CD4-positive, alpha-beta T cell (primary cell): ENCODE results near the gene FITM2. TPM values are rescaled to one million over a fixed set of nuclear protein-coding genes. Genes with fewer than 3 reads are reported as not detected.
"Not testable (repeated sequence)": the region's sequence is repeated elsewhere in the genome, so short reads cannot be mapped to it uniquely, and the experiment has no call there.

Experiments
- ATAC-seq: fragments of 200-7000 bp; cut with Tn5 transposase; one replicate; pipeline ENCODE4 v1.10.0; 2022; ENCODE audit warnings: mild to moderate bottlenecking; ENCODE audit not compliant: poor library complexity
- CTCF ChIA-PET: fragments of 350-600 bp; sonication (Branson Sonifier 250); formaldehyde crosslinking; loops from one replicate; lab custom pipeline; 2021; ENCODE audit warnings: antibody characterized with exemption, inconsistent platforms; lab: Charles Lee
- POLR2A ChIA-PET: fragments of 350-600 bp; sonication (Branson Sonifier 250); formaldehyde crosslinking; loops from one replicate; lab custom pipeline; 2021; ENCODE audit warnings: antibody characterized with exemption, inconsistent platforms; lab: Charles Lee
- DNase-seq, 14 experiments: peaks; one replicate each; pipeline ENCODE4 v3.0.0-alpha.2; 2013 to 2020; ENCODE audit warnings: mixed read lengths in 2 of 14
- H3K27ac ChIP-seq, 2 donors: one replicate each; pipeline versions ENCODE4 v1.5.1 to v1.7.0; 2013; ENCODE audit warnings: low read length in 2 of 2, low read depth in 1 of 2, mild to moderate bottlenecking in 1 of 2
- H3K27me3 ChIP-seq, 2 experiments: 1 replicate in 1 of 2; 2 replicates in 1 of 2; pipeline versions ENCODE4 v1.6.1 to v1.7.0; 2013; ENCODE audit warnings: low read length in 2 of 2, control low read depth in 1 of 2, mild to moderate bottlenecking in 1 of 2, moderate library complexity in 1 of 2; ENCODE audit not compliant: insufficient read depth in 2 of 2, control insufficient read depth in 1 of 2
- H3K36me3 ChIP-seq: one replicate; pipeline ENCODE4 v1.6.1; 2013; ENCODE audit warnings: low read length, control low read depth; ENCODE audit not compliant: insufficient read depth
- H3K4me1 ChIP-seq: one replicate; pipeline ENCODE4 v1.6.1; 2013; ENCODE audit warnings: low read length, control low read depth; ENCODE audit not compliant: insufficient read depth
- H3K4me3 ChIP-seq: one replicate; pipeline ENCODE4 v1.5.1; 2013; ENCODE audit warnings: mild to moderate bottlenecking, low read length, moderate library complexity
- H3K9me3 ChIP-seq, 2 experiments: 1 replicate in 1 of 2; 2 replicates in 1 of 2; pipeline versions ENCODE4 v1.6.1 to v1.7.0; 2013; ENCODE audit warnings: low read length in 2 of 2, mild to moderate bottlenecking in 2 of 2, control low read depth in 1 of 2, moderate library complexity in 1 of 2; ENCODE audit not compliant: control insufficient read depth in 1 of 2, insufficient read depth in 1 of 2
- H3K27ac Mint-ChIP-seq: one replicate; pipeline ENCODE4 v1.8.0; 2020; ENCODE audit warnings: mixed read lengths
- H3K27me3 Mint-ChIP-seq: one replicate; pipeline ENCODE4 v1.8.0; 2021; ENCODE audit warnings: mixed read lengths
- H3K36me3 Mint-ChIP-seq: one replicate; pipeline ENCODE4 v1.8.0; 2021; ENCODE audit warnings: low read depth, mixed read lengths
- H3K4me1 Mint-ChIP-seq: one replicate; pipeline ENCODE4 v1.8.0; 2021; ENCODE audit warnings: low read depth, mixed read lengths
- H3K4me3 Mint-ChIP-seq: one replicate; pipeline ENCODE4 v1.8.0; 2020; ENCODE audit warnings: mild to moderate bottlenecking, mixed read lengths
- H3K9me3 Mint-ChIP-seq: one replicate; pipeline ENCODE4 v1.8.0; 2020; ENCODE audit warnings: mixed read lengths
- intact Hi-C, 2 experiments: fragments of 100-400 bp; cut with DNase I in 1 of 2; cut with micrococcal nuclease in 1 of 2; formaldehyde crosslinking; loops; one replicate each; pipeline versions ENCODE4 v1.15.1 to v1.9.0; 2023 to 2025; cut with DNase I, micrococcal nuclease
- total RNA-seq, 174 experiments: library from RNA in 2 of 174; stranded (reverse) in 2 of 174; gene quantifications; one replicate each; pipeline ENCODE4 v1.2.3 and lab custom pipeline; 2021 to 2026
- TF ChIP-seq, protein P1 (sequence below): fragments of 200-600 bp; IDR thresholded peaks from one replicate; pipeline ENCODE4 v1.8.0; 2022; ENCODE audit warnings: antibody characterized with exemption, mild to moderate bottlenecking

Gene FITM2
- total RNA-seq, 2 experiments from 2014 or later: 3.2 to 3.4 TPM

DNA sequence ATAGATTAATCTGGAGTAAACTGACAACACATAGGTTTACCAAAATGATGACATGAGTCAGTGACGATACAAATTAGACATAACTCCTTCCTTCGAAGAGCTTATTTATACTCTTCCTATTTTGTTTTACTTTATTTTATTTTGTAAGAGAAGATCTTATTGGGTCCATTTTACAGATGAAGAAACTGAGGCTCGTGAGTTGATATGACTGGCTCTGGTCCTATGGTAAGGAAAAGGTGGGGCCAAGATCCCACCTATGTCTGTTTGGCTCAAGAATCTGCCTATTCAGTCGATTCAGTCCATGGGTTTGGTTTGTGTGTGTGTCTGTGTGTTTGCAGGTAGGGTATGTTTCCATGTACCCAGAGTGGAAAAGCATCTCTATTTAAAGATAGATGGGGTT is 17.4 kb upstream of the FITM2 start:
- ChIA-PET CTCF (interaction anchor here (4.0 kb wide), 1 partner anchor 17 kb away, joined by 13 read pairs; the partner anchor contains the start of gene FITM2), POLR2A (no interaction called here)
- DNase-seq (no peak), ATAC-seq (no peak)
- H3K27ac Mint-ChIP-seq: no peak overlapping the region
- no peaks in the 10 kb centered on the region for H3K36me3 ChIP-seq
- no peaks in the 10 kb centered on the region for H3K9me3 Mint-ChIP-seq
- peaks cover under 1% of the 10 kb centered on the region for H3K27me3 Mint-ChIP-seq
- H3K4me3 ChIP-seq: no peak overlapping the region
- no peaks in the 10 kb centered on the region for H3K9me3 ChIP-seq
- no peak overlapping the region for H3K27ac ChIP-seq
- no peak overlapping the region for H3K4me3 Mint-ChIP-seq
- H3K4me1 ChIP-seq: peaks cover 5% of the 10 kb centered on the region
- no peaks in the 10 kb centered on the region for H3K4me1 Mint-ChIP-seq
- intact Hi-C loops: no loop called here
- TF ChIP-seq, protein P1, sequence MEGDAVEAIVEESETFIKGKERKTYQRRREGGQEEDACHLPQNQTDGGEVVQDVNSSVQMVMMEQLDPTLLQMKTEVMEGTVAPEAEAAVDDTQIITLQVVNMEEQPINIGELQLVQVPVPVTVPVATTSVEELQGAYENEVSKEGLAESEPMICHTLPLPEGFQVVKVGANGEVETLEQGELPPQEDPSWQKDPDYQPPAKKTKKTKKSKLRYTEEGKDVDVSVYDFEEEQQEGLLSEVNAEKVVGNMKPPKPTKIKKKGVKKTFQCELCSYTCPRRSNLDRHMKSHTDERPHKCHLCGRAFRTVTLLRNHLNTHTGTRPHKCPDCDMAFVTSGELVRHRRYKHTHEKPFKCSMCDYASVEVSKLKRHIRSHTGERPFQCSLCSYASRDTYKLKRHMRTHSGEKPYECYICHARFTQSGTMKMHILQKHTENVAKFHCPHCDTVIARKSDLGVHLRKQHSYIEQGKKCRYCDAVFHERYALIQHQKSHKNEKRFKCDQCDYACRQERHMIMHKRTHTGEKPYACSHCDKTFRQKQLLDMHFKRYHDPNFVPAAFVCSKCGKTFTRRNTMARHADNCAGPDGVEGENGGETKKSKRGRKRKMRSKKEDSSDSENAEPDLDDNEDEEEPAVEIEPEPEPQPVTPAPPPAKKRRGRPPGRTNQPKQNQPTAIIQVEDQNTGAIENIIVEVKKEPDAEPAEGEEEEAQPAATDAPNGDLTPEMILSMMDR: no peak
- no peaks in the 10 kb centered on the region for H3K36me3 Mint-ChIP-seq
- no peaks in the 10 kb centered on the region for H3K27me3 ChIP-seq

DNA sequence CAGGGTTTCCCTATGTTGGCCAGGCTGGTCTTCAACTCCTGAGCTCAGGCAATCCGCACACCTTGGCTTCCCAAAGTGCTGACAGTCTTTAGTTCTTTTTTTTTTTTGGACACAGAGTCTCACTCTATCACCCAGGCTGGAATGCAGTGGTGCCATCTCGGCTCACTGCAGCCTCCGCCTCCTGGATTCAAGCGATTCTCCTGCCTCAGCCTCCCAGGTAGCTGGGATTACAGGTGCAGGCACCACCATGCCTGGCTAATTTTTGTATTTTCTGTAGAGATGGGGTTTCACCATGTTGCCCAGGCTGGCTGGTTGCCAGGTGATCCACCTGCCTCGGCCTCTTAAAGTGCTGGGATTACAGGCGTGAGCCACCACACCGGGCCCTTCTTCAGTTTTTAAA is 16.7 kb upstream of the FITM2 start:
- H3K9me3 Mint-ChIP-seq, H3K27me3 ChIP-seq, POLR2A ChIA-PET, H3K27ac ChIP-seq, H3K36me3 ChIP-seq, H3K9me3 ChIP-seq, ATAC-seq, H3K4me3 Mint-ChIP-seq, DNase-seq, H3K27me3 Mint-ChIP-seq, H3K36me3 Mint-ChIP-seq, H3K4me1 Mint-ChIP-seq, intact Hi-C loops, H3K27ac Mint-ChIP-seq, H3K4me3 ChIP-seq, H3K4me1 ChIP-seq: not testable (repeated sequence)
- CTCF ChIA-PET: interaction anchor here (4.0 kb wide), 1 partner anchor 16 kb away, joined by 13 read pairs; the partner anchor contains the start of gene FITM2

- Mint-ChIP-seq H3K27ac (no peak overlapping the region), H3K4me3 (no peak overlapping the region), H3K9me3 (no peaks in the 10 kb centered on the region), H3K36me3 (no peaks in the 10 kb centered on the region), H3K4me1 (no peaks in the 10 kb centered on the region), H3K27me3 (no peaks in the 10 kb centered on the region)
- ChIA-PET CTCF (interaction anchor here (1.2 to 4.0 kb wide), 2 partner anchors 15 to 109 kb away, joined by 4 to 13 read pairs; partner anchors contain the start of gene FITM2), POLR2A (interaction anchor here (0.6 to 2.0 kb wide), 3 partner anchors 16 to 239 kb away, joined by 3 to 5 read pairs (median 5); partner anchors contain the start of genes FITM2 and OSER1)
- intact Hi-C loops: no loop called here
- Histone ChIP-seq H3K27me3 (no peaks in the 10 kb centered on the region), H3K36me3 (no peaks in the 10 kb centered on the region), H3K4me1 (peaks cover 5% of the 10 kb centered on the region), H3K27ac (no peak overlapping the region), H3K9me3 (no peaks in the 10 kb centered on the region), H3K4me3 (peak overlapping the region; percentile 28)
- peak; percentile 57 for ATAC-seq
- peak in 6 of 14 experiments; percentile 15 to 43 (median 24) for DNase-seq
- TF ChIP-seq, protein P1: no peak
These were observed 15.6 kb upstream of the FITM2 start for GRCh38 chr20:44326391-44327159.
